PC-9 (cell line): ENCODE data around the gene LACRT. TPM values are rescaled to one million over a fixed set of nuclear protein-coding genes. Genes with fewer than 3 reads are reported as not detected.

Source experiments
- BruUV-seq: library from RNA; stranded (reverse); fragments of 400-500 nt; replicated peaks from 2 replicates; lab custom pipeline; 2021; lab: Mats Ljungman, UMichigan
- CTCF ChIA-PET: fragments of 300-600 bp; sonication (Branson Sonifier 250); formaldehyde crosslinking; loops from one replicate; lab custom pipeline; 2022; ENCODE audit warnings: antibody characterized with exemption; lab: Charles Lee
- POLR2A ChIA-PET: fragments of 300-600 bp; sonication (Branson Sonifier 250); formaldehyde crosslinking; loops from one replicate; lab custom pipeline; 2022; ENCODE audit warnings: antibody characterized with exemption; ENCODE audit not compliant: unreplicated experiment; lab: Charles Lee
- DNase-seq, 2 experiments: peaks; one replicate each; pipeline versions ENCODE4 v3.0.0 to v3.0.0-alpha.2; 2015 to 2022; ENCODE audit warnings: mixed read lengths in 1 of 2
- H2AFZ ChIP-seq: fragments of 200-600 bp; sonication (generic); 2 replicates; pipeline ENCODE4 v1.8.1; 2017; ENCODE audit warnings: antibody characterized with exemption
- H3F3A ChIP-seq: fragments of 200-600 bp; sonication (generic); 2 replicates; pipeline ENCODE4 v1.8.1; 2017; ENCODE audit warnings: antibody characterized with exemption, mild to moderate bottlenecking, low read depth; ENCODE audit not compliant: insufficient read depth
- H3K27ac ChIP-seq: fragments of 200-600 bp; sonication (generic); 2 replicates; pipeline ENCODE4 v1.6.1; 2016; ENCODE audit warnings: mixed run types
- H3K27me3 ChIP-seq: fragments of 200-600 bp; sonication (generic); 2 replicates; pipeline ENCODE4 v1.6.1; 2016; ENCODE audit warnings: low read depth, mixed run types; ENCODE audit not compliant: insufficient read depth
- H3K36me3 ChIP-seq: fragments of 200-600 bp; sonication (generic); 2 replicates; pipeline ENCODE4 v1.6.1; 2016; ENCODE audit warnings: low read depth, mixed run types
- H3K4me1 ChIP-seq: fragments of 200-600 bp; sonication (generic); replicated peaks from 2 replicates; pipeline ENCODE4 v1.6.1; 2016; ENCODE audit warnings: mixed run types; ENCODE audit not compliant: insufficient read depth
- H3K4me2 ChIP-seq: fragments of 200-600 bp; sonication (generic); 2 replicates; pipeline ENCODE4 v1.6.1; 2017; ENCODE audit warnings: mixed run types
- H3K4me3 ChIP-seq: fragments of 200-600 bp; sonication (generic); 2 replicates; pipeline ENCODE4 v1.6.1; 2016; ENCODE audit warnings: mixed run types
- H3K79me2 ChIP-seq: fragments of 200-600 bp; sonication (generic); 2 replicates; pipeline ENCODE4 v1.6.1; 2017; ENCODE audit warnings: low read depth, mixed run types
- H3K9me2 ChIP-seq: fragments of 200-600 bp; sonication (generic); 2 replicates; pipeline ENCODE4 v1.8.1; 2017; ENCODE audit warnings: mild to moderate bottlenecking; ENCODE audit not compliant: insufficient read depth
- H3K9me3 ChIP-seq: fragments of 200-600 bp; sonication (generic); 2 replicates; pipeline ENCODE4 v1.8.1; 2016; ENCODE audit warnings: low read depth; ENCODE audit not compliant: insufficient read depth
- H4K20me1 ChIP-seq: fragments of 200-600 bp; sonication (generic); 2 replicates; pipeline ENCODE4 v1.8.1; 2017; ENCODE audit not compliant: insufficient read depth
- EZH2 ChIP-seq: fragments of 200-600 bp; sonication (generic); IDR thresholded peaks from 2 replicates; pipeline ENCODE4 v1.8.0; 2017; ENCODE audit warnings: antibody characterized with exemption, low read depth
- intact Hi-C: fragments of 100-400 bp; cut with micrococcal nuclease; formaldehyde crosslinking; loops from one replicate; pipeline ENCODE4 v1.10.0; 2022; ENCODE audit not compliant: unreplicated experiment
- total RNA-seq: library from RNA; stranded (reverse); gene quantifications from 2 replicates; pipeline ENCODE4 v1.2.3, GENCODE V29; 2021
- TF ChIP-seq, protein P1 (sequence below): fragments of 200-600 bp; sonication (generic); conservative IDR thresholded peaks from 2 replicates; pipeline ENCODE4 v1.6.1; 2017; ENCODE audit warnings: mixed run types, antibody characterized with exemption, mild to moderate bottlenecking, moderate library complexity

The LACRT gene
- total RNA-seq, 1 experiment from 2014 or later = not detected

DNA sequence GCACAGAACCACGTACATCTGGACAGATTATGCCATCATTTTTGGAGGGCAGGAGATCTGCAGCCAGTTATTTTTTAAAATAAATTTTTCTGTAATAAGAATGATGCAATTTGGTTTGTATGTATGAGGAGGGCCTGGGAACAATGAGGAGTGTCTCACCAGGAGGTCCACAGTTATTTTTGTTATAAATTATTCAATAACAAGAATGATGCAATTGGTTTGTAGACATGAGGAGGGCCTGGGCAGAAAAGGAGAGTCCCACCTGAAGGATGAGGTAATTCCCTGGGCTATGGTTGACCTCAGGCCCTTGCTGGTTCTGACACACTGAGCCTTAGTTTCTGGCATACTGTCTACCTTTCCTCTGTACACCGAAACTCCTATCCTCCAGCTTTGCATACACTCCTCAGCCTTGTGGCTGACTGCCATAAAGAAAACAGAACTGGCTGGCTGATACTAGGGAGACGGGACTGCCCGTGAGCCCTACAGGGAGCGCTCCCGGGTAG, 22.5 kb upstream of the LACRT start:
- Histone ChIP-seq H3K4me3 (no peak overlapping the region), H4K20me1 (no peaks in the 10 kb centered on the region), H3K27me3 (peaks cover 47% of the 10 kb centered on the region), H3K79me2 (no peaks in the 10 kb centered on the region), H3K36me3 (no peaks in the 10 kb centered on the region), H3K9me2 (no peaks in the 10 kb centered on the region), H2AFZ (no peak overlapping the region), H3K4me1 (no peaks in the 10 kb centered on the region), H3K9me3 (no peaks in the 10 kb centered on the region), H3K4me2 (no peak overlapping the region), H3F3A (no peaks in the 10 kb centered on the region), H3K27ac (no peak overlapping the region)
- POLR2A ChIA-PET = no interaction called here
- no peak for DNase-seq
- TF ChIP-seq, protein P1, sequence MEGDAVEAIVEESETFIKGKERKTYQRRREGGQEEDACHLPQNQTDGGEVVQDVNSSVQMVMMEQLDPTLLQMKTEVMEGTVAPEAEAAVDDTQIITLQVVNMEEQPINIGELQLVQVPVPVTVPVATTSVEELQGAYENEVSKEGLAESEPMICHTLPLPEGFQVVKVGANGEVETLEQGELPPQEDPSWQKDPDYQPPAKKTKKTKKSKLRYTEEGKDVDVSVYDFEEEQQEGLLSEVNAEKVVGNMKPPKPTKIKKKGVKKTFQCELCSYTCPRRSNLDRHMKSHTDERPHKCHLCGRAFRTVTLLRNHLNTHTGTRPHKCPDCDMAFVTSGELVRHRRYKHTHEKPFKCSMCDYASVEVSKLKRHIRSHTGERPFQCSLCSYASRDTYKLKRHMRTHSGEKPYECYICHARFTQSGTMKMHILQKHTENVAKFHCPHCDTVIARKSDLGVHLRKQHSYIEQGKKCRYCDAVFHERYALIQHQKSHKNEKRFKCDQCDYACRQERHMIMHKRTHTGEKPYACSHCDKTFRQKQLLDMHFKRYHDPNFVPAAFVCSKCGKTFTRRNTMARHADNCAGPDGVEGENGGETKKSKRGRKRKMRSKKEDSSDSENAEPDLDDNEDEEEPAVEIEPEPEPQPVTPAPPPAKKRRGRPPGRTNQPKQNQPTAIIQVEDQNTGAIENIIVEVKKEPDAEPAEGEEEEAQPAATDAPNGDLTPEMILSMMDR = no peak
- TF ChIP-seq EZH2 = no peak
- CTCF ChIA-PET = no interaction called here
- intact Hi-C loops = no loop called here
- no TSS peak for BruUV-seq

DNA sequence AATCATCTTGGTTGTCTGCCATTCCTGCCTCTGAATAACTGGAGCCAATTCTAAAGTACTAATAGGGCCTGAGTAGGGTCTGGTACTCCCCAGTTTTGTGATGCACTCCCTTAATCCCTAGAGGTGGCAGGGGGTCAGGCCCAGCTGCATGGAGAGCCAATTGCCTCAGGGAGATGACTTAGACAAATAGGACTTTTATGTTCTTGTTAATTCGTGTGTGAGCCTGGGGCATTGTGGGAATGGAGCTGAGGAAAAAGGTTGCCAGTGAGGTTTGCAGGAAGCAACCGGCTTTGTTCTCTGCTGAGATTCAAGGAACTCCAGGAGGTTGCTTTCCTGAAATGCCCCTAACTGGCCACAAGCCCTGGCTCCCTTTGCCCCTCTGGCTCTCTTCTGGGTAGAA, 20.2 kb upstream of the LACRT start:
- DNase-seq = no peak
- no peaks in the 10 kb centered on the region for H4K20me1 ChIP-seq
- H3F3A ChIP-seq = no peaks in the 10 kb centered on the region
- BruUV-seq = no TSS peak
- no peaks in the 10 kb centered on the region for H3K9me3 ChIP-seq
- intact Hi-C loops = no loop called here
- no peaks in the 10 kb centered on the region for H3K79me2 ChIP-seq
- no peak overlapping the region for H3K27ac ChIP-seq
- CTCF ChIA-PET = no interaction called here
- H2AFZ ChIP-seq = no peak overlapping the region
- POLR2A ChIA-PET = no interaction called here
- H3K4me3 ChIP-seq = no peak overlapping the region
- H3K4me2 ChIP-seq = no peak overlapping the region
- H3K27me3 ChIP-seq = peaks cover 69% of the 10 kb centered on the region
- no peak for TF ChIP-seq EZH2
- TF ChIP-seq, protein P1 = no peak
- H3K9me2 ChIP-seq = no peaks in the 10 kb centered on the region
- no peaks in the 10 kb centered on the region for H3K36me3 ChIP-seq
- H3K4me1 ChIP-seq = no peaks in the 10 kb centered on the region

DNA sequence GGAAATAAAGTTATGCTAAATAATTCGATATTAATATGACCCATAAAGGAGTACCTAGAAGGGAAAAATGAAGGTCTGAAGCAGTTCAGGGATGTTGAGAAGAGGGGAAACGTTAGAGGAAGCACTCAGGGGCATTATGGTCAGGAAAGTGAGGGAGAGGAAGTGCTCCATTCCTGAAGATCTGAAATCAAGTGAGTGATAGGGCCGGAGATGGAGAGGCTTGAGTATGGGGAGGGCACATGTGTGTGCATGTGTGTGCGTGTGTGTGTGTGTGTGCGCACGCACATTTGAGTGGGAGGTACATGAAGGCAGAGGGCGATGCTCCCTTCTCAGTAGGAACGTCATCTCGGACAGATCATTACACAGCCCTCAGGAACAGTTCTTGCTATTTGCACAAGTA, 18.3 kb upstream of the LACRT start:
- Histone ChIP-seq H3K36me3 (no peaks in the 10 kb centered on the region), H3K27ac (no peak overlapping the region), H3K9me2 (no peaks in the 10 kb centered on the region), H3K79me2 (no peaks in the 10 kb centered on the region), H3K4me3 (no peak overlapping the region), H3K4me2 (no peak overlapping the region), H3K4me1 (no peaks in the 10 kb centered on the region), H3K9me3 (no peaks in the 10 kb centered on the region), H3K27me3 (peaks cover 57% of the 10 kb centered on the region), H4K20me1 (no peaks in the 10 kb centered on the region), H3F3A (no peaks in the 10 kb centered on the region), H2AFZ (no peak overlapping the region)
- ChIA-PET CTCF (no interaction called here), POLR2A (no interaction called here)
- no peak for DNase-seq
- TF ChIP-seq EZH2 = no peak
- TF ChIP-seq, protein P1 = no peak
- intact Hi-C loops = no loop called here
- BruUV-seq = no TSS peak
